HG02852 (cell line): Measurements from ENCODE around the gene GFOD2.

Experiments
- ATAC-seq: cut with Tn5 transposase; IDR thresholded peaks from one replicate; pipeline ENCODE4 v1.9.1; 2021; ENCODE audit warnings: mild to moderate bottlenecking, moderate library complexity; ENCODE audit not compliant: unreplicated experiment

GFOD2 gene

DNA sequence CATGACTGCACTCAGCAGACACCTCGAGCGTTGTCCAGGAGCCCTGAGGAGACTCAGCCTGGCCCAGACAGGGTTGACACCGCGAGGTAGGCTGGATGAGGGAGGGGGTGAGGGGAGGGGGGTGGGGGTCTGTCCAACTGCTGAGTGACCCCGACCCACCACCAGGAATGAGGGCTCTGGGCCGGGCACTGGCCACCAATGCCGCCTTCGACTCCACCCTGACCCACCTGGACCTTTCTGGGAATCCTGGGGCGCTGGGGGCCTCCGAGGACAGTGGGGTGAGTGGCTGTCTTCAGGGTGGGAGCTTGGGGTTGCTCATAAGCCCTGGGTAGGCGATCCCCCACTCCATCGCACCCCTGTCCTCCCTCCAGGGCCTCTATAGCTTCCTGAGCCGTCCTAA, 71.4 kb downstream of the GFOD2 start:
- no peak for ATAC-seq

- no peak for ATAC-seq
These were observed 71.9 kb downstream of the GFOD2 start for GRCh38 chr16:67647111-67647651.

DNA sequence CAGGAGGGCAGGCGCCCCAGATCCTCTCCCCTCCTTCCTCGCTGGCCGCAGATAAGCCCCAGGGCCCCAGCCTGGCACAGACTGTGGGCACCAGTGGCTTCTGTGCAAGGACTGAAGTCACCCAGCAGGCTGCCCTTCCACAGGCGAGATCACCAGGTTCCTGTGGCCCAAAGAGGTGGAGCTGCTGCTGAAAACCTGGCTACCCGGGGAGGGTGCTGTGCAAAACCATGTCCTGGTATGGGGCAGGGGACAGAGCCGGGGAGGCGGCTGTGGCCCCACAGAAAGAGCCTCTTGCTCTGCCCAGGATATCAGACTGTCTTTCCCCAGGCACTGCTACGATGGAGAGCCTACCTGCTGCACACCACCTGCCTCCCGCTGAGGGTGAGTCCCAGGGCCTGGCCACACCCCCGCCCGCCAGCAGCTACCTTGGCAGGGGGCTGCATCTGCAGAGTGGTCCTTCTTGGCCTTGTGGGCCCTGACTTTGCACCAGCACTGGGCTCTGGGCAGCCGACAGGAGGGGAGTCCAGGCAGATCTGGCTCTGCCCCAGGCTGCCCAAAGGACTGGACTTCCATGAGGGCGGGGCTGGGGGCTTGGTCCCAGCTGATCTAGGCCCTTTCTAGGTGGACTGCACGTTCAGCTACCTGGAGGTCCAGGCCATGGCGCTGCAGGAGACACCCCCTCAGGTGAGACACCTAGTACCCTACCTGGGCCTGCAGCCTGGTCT, 73.6 kb downstream of the GFOD2 start:
- ATAC-seq = no peak

DNA sequence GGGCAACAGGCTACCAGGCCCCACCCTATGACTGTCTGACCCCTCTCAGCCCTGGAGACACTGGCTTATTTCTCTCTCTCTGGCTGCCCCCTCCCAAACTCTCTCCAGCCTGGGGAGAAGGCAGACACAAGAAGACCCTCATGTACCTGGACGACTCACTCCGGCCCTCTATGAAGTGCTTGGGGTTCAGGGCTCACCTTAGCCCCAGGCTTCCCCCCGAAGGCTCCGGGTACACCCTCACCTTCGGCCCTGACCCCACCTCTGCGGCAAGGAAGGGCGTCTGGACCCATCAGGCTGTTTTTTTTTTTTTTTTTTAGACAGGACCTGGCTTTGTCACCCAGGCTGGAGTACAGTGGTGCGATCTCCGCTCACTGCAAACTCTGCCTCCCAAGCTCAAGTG, 75.1 kb downstream of the GFOD2 start:
- no peak for ATAC-seq

DNA sequence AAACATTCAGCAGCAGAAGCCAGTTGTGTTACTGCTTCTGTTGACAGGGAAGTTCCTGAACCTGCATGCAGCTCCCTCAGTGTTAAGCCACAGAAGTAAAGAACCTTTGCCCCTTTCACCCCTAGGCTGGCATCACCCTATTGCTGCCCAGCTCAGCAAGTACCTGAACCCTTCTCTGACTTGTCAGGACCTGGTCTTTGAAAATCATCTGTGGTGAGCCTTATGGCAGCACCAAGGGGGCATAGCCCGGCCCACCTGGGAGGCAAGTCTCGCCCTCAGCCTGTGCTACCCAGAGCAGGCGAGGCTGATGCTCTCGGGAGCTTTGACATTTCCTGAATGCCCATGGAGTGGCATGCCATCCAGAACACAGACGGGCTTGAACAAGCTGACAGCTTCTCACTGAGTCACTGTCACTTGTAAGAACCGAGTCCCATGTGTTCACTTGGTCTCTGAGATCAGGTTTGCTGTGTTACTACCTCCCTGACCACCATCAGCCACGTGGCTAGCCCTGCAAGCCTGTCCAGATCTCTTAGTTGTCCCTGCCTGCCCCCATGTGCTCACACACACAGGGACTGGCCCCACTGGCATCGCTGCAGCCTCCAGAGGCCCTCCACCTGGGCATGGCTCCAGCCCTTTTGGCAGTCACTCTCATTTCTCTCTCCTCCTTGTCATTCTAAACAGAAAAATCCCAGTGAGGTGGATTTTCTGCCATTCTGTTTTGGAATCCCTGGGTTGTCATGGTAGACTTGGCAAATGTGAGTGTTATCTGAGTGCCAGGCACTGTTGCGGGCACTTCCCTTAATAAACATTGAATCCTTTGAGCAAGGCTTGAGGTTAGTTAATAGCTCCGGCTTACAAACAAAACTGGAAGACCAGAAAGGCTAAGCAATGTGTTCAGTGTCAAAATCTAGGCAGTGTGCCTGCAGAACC, 77.1 kb downstream of the GFOD2 start:
- no peak for ATAC-seq

DNA sequence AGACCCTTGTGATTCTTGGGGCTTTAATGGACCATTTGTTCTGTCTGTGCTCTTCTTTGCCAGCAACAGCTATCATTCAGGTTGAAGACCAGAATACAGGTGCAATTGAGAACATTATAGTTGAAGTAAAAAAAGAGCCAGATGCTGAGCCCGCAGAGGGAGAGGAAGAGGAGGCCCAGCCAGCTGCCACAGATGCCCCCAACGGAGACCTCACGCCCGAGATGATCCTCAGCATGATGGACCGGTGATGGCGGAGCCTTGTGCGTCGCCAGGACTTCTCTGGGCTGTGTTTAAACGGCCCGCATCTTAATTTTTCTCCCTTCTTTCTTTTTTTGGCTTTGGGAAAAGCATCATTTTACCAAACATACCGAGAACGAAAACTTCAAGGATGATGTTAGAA, 81.5 kb downstream of the GFOD2 start:
- ATAC-seq = no peak

- no peak for ATAC-seq
These were observed 82.4 kb downstream of the GFOD2 start for GRCh38 chr16:67636713-67637112.

- ATAC-seq = no peak
These were observed 86.5 kb downstream of the GFOD2 start for GRCh38 chr16:67632415-67633172.

DNA sequence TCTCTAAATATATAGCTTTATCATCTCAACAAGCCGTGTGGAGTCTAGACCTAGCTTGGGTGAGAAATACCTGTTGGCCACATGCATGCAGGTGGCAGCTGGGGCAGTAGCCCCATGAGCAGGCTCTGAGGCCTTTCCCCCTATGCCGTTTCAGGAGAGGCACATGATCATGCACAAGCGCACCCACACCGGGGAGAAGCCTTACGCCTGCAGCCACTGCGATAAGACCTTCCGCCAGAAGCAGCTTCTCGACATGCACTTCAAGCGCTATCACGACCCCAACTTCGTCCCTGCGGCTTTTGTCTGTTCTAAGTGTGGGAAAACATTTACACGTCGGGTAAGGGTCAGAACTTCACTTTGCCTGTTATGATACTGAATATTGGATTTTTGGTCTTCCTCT, 90.9 kb downstream of the GFOD2 start:
- ATAC-seq = no peak
